Epidermal melanocyte (primary cell): Measurements from ENCODE around the gene ADAMTS3.
"Not testable (repeated sequence)": the region's sequence is repeated elsewhere in the genome, so short reads cannot be mapped to it uniquely, and the experiment has no call there.

Experiments used
- DNase-seq: peaks from one replicate; pipeline ENCODE4 v3.0.0; 2011; ENCODE audit warnings: low spot score; ENCODE audit not compliant: insufficient read length

ADAMTS3 gene

DNA sequence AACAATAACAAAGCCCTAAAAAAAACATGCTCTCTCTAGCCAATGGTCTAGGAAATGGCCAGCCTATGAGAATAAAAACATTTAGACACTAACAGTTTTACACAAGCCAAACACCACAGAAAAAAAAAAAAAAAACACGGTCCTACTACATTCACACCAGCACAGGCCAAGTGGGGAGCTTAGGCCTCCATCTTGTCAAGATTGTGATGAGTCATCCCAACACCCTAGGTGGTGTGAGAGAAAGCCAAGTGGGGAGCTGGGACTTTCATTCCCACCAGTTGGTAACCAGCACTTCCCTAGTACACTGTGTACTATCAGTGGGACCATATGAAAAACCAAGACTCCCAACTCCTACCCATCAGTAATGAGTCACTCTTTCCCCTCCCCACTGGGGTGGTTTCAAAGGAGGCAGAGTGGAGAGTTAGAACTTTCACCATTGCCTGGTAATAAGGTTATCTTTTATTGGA lies 95.6 kb downstream of the ADAMTS3 start:
- DNase-seq = no peak

DNA sequence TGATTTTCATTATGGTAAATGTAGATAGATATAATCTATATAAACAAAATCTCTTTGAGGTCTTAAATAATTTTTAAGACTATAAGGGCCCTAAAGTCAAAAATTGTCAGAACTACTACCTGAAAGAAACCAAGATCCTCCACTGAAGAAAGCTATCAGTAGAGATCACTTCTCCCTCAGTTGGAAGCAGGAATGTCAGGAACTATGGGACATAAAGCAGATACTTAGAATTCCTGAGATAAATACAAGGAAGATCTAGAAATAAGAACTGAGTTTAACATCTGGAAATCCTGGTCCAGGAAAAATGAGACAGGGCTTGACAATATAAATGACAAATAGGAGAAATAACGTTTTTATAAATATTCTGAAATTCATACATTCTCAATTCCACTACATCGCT lies 97.2 kb downstream of the ADAMTS3 start:
- DNase-seq = no peak

- no peak for DNase-seq
Measured at GRCh38 chr4:72468904-72469502, 100.0 kb downstream of the ADAMTS3 start.

GRCh38 chr4:72467633-72468032 lies 101.4 kb downstream of the ADAMTS3 start:
- DNase-seq = no peak

DNA sequence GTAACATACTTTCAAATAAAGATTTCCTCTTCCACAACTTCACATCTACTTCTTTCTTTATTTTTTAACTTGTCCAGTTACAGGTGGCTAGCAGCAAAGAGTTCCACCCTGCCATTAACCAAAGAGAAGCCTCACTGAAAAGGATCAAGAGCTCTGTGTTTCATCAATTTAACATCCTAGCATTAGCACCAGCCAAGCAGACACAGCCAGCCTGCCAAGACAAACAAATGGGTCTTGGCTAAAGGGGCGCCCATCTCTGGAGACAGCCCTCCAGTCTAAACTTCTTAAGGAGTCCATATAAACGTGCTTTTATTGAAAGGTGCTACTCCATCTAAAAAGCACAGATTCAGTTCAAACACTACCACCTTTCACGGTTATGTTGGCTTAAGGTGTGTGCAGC lies 105.3 kb downstream of the ADAMTS3 start:
- DNase-seq = no peak

GRCh38 chr4:72457158-72457557 lies 111.9 kb downstream of the ADAMTS3 start:
- DNase-seq = no peak

DNA sequence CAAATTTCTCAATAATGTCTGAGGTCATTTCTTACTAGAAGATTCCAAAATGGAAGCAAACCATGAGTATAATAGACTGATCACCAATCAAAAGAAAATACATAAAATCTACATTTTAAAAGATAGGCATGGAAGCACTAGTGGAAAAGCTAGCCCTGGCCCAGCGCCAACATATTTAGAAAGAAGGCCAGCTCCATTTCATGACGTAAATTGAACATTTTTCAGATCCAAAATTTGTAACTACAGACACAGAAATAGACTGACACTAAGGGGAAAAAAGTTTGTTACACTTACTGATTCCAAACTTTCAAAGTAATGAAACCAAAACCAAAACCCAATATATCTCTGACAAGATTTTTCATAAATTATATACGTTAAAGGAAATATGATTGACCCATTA lies 117.7 kb downstream of the ADAMTS3 start:
- DNase-seq = no peak

GRCh38 chr4:72449705-72450104 lies 119.3 kb downstream of the ADAMTS3 start:
- DNase-seq = no peak

GRCh38 chr4:72448231-72448630 lies 120.8 kb downstream of the ADAMTS3 start:
- DNase-seq = no peak

GRCh38 chr4:72446353-72447055 lies 122.5 kb downstream of the ADAMTS3 start:
- DNase-seq = no peak

DNA sequence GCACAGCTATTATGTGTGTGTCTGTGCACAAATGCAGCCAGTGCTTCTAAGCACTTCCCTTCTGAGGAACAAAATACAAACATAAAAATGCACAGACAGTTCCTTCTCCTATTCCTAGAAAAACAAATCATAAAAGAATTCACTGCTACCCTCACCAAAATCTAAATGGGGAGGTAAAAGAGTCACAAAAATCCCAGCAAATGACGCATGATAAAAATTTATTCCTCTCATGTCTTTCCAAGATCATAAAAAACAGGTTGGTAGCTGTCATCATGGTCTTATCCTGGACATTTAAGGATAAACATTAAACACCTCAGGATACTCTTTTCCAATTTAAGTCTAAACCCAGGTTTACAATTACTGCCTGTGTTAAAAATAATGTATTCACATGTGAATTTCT lies 124.9 kb downstream of the ADAMTS3 start:
- DNase-seq = no peak

DNA sequence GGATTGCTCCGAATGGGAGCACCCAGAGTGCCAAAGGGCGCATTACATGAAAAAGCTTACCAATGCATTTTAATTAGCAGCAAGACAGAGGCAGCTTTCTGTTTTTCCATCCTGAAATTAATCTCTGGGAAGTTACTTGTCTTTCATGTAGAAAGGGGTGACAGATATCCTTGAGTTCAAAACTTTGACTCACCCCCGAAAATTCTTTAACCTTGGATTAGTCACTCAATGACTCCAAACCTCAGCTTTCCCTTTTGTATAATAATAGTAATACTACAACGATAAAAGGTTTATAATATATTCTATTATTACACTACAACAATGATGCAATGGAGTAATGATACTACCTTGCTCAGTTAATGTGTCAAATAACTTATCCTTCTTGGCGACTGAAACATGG lies 126.3 kb downstream of the ADAMTS3 start:
- DNase-seq = no peak

GRCh38 chr4:72442147-72442546 lies 126.9 kb downstream of the ADAMTS3 start:
- DNase-seq = no peak

GRCh38 chr4:72440386-72440785 lies 128.6 kb downstream of the ADAMTS3 start:
- no peak for DNase-seq

DNA sequence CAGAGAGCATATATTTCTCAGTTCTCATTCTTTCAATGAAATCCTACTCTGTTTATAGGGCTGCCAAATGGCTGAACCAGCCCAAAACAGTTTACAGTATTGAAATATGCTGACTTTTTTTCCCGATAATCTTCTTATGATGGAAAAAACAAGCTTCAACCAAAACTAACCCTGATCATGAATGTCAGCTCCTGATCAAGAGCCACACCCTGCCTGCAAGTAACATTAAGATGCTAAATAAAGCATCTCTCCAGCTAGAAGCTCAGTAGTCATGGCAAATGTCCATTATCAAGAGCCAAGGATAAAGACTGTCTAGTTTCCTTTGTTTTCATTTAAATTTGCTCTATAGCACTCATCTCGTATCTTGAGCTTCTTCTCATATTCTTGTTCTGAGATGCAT lies 136.0 kb downstream of the ADAMTS3 start:
- no peak for DNase-seq

GRCh38 chr4:72432282-72432681 lies 136.7 kb downstream of the ADAMTS3 start:
- no peak for DNase-seq

DNA sequence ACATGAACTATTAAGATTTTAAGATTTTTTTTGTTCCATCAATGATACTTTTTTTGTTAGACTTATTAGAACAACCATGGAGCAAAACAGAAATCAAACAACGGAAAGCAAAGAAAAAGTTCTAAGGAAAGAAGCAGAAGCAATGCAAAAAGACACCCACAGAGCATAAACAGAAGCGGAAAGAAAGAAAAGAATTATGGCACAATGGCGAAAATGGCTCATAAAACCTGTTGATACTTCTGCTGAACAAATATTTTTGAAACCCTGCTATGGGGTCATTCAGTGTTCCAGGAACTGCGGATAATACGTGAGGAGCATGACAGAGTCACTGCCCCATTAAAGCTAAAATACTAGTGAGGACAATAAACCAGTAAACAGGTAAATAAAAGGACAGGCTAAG lies 138.0 kb downstream of the ADAMTS3 start:
- no peak for DNase-seq

DNA sequence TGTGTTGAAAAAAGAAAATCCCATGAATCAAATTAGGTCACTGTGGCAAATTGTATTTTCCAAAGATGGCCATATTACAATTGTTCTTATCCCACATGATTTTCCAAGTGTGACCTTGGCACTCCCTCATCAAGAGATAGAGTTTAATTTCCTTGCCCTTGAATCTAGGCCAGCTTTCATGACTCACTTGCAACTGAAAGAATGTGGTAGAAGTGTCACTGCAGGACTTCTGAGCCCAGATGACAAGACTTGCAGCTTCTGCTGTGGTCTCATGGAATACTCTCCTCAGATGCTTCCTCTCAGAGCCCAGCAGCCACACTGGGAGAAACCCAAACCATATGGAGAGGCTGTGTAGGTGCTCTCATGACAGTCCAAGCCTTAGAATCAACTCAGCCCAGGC lies 139.0 kb downstream of the ADAMTS3 start:
- no peak for DNase-seq

- no peak for DNase-seq
Measured at GRCh38 chr4:72429397-72429889, 139.6 kb downstream of the ADAMTS3 start.

GRCh38 chr4:72427057-72427456 lies 142.0 kb downstream of the ADAMTS3 start:
- DNase-seq = no peak

DNA sequence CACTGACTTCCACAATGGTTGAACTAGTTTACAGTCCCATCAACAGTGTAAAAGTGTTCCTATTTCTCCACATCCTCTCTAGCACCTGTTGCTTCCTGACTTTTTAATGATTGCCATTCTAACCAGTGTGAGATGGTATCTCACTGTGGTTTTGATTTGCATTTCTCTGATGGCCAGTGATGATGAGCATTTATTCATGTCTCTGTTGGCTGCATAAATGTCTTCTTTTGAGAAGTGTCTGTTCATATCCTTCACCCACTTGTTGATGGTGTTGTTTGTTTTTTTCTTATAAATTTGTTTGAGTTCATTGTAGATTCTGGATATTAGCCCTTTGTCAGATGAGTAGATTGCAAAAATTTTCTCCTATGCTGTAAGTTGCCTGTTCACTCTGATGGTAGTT lies 143.1 kb downstream of the ADAMTS3 start:
- not testable (repeated sequence) for DNase-seq

GRCh38 chr4:72424006-72424405 lies 145.0 kb downstream of the ADAMTS3 start:
- no peak for DNase-seq

- DNase-seq = no peak
Measured at GRCh38 chr4:72422416-72422815, 146.6 kb downstream of the ADAMTS3 start.
